Erythroblast (primary cell): ENCODE results near the gene TUT1.

Source experiments
- GATA1 ChIP-seq: IDR thresholded peaks from 2 replicates; pipeline ENCODE4 v1.6.1; 2011; ENCODE audit warnings: low read depth, mild to moderate bottlenecking, control low read depth, low read length, moderate library complexity
- POLR2A ChIP-seq: IDR thresholded peaks from 2 replicates; pipeline ENCODE4 v1.6.1; 2011; ENCODE audit warnings: mild to moderate bottlenecking, low read length

- TF ChIP-seq POLR2A (no peak), GATA1 (no peak)
Measured at GRCh38 chr11:62548545-62549335, 42.6 kb downstream of the TUT1 start.
